ENCODE results near the gene FLYWCH1. TPM values are rescaled to one million over a fixed set of nuclear protein-coding genes. Genes with fewer than 3 reads are reported as not detected.
"Not testable (repeated sequence)": the region's sequence is repeated elsewhere in the genome, so short reads cannot be mapped to it uniquely, and the experiment has no call there.

FLYWCH1 gene
- polyA plus RNA-seq, 4 donors: 19.3 to 40.9 (median 25.4) TPM

DNA sequence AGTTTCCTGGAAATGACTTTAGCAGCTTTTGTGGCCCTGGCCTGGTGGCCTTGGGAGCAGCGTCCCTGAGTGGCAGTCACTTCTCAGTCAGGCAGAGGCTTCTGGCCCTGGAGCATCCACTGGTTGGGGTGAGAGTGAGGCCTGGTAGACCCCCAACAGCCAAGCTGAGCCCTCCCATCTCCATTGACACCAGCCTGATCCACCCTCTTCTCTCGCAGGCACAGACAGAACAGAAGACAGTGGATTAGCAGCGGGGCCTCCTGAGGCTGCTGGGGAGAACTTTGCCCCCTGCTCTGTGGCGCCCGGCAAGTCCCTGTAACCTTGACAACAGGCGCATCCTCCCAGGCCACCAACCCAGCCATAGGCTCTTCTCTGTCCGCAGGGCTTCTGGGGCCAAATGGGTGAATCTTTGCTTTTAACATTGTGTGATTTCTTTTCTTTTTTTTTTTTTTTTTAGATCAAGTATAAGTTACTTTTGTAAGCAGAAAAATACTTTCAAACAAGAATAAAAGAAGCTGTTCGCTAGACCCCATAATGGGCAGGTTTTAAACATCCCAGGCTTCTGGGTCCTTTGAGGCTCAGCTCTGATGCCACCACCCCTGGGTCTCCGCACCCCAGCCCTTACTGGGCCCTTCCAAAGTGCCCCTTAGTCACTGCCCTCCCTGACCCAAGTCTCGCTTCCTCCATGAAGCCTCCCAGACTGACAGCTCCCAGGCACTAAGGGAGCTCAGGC, 12.7 kb upstream of the FLYWCH1 start:
- no peak for DNase-seq (ENCODE audit: low read depth in 4 of 4, low spot score in 2 of 4)

DNA sequence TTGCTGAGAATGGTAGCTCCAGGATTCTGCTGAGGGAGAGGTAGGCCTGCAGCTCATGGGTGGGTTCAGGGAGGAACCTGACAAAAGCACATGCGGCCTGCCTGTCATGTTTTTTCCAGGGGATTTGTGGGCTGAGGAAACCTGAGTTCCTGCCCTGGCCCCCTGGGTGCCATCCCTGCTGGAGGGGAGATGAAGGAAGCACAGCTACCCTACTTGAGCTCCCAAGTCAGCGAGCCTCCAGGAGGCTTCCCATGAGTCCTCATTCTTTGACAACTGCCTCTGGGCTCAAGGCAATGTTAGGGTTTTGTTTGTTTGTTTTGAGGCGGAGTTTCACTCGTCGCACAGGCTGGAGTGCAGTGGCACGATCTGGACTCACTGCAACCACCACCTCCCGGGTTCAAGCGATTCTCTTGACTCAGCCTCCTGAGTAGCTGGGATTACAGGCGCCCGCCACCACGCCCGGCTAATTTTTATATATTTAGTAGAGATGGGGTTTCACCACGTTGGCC, 12.1 kb upstream of the FLYWCH1 start:
- no peak for DNase-seq (ENCODE audit: low read depth in 4 of 4, low spot score in 2 of 4)

DNA sequence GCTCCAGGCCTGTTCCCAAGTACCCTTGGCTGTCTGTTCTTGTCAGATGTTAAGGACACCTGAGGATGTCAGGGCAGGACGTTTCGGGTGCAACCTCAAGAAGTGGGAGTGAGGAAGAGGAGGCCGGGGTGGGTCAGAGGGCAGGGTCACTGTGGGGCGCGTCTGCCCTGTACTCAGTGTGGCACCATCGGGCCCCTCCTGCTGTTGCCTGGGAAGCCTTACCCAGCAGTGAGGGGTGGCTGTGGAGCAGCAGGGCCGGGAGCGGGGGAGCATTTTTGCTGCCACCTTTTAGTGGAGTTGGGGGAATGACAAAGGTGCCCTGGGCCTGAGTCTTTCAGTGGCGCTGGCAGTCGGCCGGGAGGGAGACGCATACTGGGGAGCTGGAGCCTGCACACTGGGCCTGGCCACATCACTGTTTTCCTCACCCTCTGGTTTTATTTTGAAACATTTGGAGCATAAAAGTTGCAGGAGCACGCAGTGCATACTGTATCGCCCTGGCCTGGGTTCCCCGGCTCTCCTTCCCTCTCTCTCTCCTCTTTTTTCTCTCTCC, 11.1 kb upstream of the FLYWCH1 start:
- no peak for DNase-seq (ENCODE audit: low read depth in 4 of 4, low spot score in 2 of 4)

DNA sequence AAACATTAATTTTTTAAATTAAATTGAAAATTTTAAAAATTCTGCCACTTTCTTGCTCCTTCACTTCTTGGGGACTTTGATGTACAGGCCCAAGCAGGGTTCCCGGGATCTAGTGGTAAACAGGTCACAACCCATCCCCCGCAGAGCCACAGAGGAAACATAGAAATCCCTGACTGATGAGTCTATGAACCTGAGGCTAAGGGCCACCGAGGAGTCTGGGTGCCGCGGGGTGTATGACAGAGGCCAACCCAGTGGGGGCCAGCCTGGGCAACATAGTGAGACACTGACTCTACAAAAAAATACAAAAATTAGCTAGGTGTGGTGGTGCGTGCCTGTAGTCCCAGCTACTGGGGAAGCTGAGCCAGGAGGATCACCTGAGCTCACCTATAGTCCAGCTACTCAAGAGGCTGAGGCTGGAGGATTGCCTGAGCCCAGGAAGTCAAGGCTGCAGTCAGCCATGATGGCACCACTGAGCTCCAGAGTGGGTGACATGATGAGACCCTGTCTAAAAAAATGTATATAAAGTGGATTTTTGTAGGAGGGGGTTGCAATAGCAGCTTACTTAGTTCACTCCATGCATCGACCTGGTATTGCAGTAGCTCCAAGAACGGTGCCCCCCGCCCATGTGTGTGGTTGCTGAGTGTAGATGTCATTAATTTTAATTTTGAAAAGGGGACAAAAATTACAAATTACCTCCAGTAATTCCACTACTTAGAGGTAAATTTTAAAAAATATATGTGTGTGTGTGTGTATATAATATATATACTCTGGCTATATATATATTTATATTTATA, 9.2 kb upstream of the FLYWCH1 start:
- no peak for DNase-seq (ENCODE audit: low read depth in 4 of 4, low spot score in 2 of 4)

DNA sequence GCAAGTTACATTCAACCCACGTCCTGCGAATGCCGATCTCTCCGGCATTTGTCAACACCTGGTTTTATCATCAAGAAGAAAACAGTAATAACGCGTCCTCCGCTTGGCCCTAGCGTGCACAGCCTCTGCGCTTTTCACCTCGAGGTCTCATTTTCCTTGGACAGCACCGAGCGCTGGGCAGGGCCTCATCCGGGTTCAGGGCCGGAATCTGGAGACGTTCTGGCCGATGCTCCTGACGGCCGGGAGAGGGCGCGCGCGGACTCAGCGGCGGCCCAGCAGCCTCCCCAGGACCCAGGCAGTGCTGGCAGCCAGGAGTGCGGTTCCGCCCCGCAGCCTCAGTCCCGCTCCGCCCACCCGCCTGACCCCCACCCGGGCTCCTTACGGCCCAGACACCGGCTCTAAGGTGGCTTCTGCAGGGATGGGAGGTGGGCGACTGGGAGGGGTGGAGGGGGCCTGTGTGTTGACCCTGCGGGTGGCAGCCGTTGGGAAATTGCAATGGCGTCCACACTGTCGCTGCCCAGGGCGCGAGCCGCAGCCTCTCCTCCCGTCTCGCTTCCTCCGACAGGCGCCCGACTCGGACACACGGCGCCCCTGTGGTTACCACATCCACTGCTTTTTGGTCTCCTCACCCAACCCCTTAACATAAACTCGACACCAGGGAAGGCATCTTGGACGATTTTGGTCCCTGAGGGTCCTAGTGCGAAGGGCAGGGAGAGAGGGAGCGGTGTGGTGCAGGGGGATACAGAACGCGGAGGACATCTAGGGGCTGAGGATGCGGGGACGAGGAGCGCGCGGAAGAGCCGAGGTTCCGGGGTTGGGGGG, 7.4 kb upstream of the FLYWCH1 start:
- DNase-seq (ENCODE audit: low read depth in 4 of 4, low spot score in 2 of 4): peak in 2 of 4 donors; percentile 70 to 76

DNA sequence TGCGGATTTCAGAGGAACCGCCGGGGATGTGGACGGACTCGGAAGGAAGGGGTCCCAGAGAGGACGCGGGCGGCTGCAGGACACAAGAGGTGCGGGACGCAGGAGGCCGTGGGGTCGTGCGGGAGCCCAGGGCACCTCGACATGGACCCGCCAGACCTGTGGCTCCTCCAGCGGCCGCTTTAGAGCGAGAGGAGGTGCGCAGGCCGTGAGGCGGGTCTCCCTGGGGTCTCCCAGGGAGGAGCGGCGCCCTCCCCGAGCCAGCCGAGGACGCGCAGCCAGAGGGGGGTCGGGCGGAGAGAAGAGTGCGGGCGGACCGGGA, 6.8 kb upstream of the FLYWCH1 start:
- DNase-seq (ENCODE audit: low read depth in 4 of 4, low spot score in 2 of 4): no peak

DNA sequence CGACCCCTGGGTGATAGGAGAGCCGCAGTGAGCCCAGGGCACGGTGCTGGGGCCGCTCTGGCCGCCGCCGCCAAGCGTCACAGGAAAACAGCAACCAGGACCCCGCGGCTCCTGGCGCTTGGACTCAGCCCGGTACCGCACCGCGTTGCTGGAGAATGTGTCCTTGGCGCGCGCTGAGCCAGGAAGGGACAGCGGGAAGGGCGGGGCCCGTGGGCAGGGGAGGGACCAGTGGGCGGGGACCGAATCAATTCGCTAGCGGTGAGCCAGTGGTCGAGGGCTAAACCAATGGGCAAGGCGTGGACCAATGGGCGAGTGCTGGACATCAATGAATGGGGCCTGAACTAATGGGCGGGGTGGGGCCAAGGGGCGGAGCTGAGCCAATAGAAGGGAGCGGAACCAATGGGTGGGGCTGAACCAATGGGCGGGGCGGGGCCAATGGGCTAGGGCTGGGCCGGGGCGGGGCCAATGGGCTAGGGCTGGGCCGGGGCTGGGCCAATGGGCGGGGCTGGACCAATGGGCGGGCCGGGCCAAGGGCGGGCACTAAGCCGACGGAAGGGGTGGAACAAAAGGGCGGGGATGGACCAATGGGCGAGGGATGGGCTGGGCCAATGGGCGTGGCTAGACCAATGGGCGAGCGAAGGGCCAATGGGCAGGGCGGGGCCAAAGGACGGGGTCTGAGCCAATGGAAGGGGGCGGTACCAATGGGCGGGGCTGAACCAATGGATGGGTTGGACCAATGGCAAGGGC, 6.3 kb upstream of the FLYWCH1 start:
- DNase-seq (ENCODE audit: low read depth in 4 of 4, low spot score in 2 of 4): peak in 3 of 4 donors; percentile 77 to 91 (median 82)

DNA sequence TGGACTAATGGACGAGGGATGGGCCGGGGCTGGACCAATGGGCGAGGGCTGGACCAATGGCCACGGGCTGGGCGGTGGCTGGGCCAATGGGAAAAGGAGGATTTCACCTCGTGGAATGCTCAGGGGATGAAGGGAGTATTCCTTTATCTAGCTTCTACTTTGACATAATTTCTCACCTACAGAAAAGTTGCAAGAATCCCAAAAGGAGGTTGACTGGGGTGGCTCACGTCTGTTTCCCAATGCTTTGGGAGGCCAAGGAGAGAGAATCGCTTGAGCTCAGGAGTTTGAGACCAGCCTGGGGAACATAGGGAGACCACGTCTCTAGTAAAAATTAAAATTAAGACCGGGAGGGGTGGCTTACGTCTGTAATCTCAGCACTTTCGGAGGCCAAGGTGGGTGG, 5.7 kb upstream of the FLYWCH1 start:
- DNase-seq (ENCODE audit: low read depth in 4 of 4, low spot score in 2 of 4): no peak

DNA sequence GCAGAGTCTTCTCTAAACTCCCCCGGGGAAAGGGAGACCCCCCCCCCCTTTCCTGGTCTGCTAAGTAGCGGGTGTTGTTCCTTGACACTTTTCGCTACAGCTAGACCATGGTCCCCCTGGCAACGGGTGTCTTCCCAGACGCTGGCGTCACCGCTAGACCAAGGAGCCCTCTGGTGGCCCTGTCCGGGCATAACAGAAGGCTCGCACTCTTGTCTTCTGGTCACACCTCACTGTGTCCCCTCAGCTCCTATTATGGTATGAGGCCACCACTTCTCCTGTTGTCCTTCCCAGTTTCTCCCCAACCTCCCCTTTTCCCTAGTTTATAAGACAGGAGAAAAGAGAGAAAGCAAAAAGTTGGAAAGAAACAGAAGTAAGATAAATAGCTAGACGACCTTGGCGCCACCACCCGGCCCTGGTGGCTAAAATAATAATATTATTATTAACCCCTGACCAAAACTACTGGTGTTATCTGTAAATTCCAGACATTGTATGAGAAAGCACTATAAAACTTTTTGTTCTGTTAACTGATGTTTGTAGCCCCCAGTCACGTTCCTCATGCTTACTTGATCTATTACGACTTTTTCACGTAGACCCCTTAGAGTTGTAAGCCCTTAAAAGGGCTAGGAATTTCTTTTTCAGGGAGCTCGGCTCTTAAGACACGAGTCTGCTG, 4.5 kb upstream of the FLYWCH1 start:
- not testable (repeated sequence) for DNase-seq (ENCODE audit: low read depth in 4 of 4, low spot score in 2 of 4)

DNA sequence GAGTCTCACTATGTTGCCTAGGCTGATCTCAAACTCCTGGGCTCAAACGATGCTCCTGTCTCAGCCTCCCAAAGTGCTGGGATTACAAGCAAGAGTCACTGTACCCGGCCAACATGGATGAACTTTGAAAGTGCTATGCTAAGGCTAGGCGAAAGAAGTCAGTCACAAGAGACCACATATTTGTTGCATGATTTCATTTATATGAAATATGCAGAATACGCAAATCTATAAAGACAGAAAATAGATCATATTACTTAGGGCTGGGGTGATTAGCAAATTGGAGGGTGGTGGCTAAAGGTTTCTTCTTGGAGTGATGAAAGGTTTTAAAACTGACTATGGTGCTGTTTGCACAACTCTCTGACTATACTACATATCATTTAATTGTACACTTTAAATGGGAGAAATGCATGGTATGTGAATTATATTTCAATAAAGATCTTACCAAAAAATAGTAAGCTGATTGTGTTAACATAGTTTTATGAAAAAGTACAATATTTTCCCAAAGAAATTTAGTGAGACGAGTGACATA, 1.2 kb upstream of the FLYWCH1 start:
- no peak for DNase-seq (ENCODE audit: low read depth in 4 of 4, low spot score in 2 of 4)

DNA sequence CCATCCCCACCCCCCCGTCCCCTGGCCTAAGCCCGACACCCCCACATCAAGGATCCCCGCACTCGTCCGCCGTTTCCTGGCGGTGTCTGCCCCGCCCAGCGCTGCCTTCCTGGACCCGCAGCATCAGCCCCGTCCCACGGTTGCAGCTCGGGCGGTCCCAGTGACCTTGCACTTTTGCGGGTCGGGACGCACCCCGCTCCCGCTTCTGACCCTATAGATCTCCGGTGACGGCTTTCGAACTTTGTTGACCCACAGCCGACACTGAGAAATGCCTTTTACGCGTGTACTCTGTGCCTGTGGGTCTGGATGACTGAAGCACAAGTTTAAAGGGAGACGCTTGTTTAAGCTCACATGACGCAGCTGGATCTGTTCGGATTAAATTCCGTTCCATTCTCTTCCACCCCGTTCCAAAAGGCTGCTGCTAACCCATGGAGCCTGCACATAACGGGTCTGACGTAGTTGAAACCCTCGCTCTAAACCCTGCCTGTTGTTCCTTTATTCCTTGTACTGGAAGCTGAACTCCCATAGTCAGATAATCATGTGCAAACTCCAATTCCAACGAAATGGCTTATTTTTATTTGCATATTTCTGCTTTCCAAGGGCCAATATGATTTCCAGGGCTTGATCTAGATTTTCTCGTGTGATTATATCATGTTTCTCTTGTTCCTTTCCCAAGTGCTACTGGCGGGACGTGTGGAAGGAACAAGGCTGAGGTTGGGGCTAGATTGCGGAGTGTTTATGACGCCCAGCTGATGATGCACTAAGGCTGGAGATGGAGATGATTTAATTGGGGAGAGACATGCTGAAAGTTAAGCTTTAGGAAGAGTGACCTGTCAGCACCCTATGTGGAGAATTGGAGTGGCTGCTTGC, 834 bp downstream of the FLYWCH1 start:
- DNase-seq (ENCODE audit: low read depth in 4 of 4, low spot score in 2 of 4): peak in 3 of 4 donors; percentile 41 to 51 (median 42)

DNA sequence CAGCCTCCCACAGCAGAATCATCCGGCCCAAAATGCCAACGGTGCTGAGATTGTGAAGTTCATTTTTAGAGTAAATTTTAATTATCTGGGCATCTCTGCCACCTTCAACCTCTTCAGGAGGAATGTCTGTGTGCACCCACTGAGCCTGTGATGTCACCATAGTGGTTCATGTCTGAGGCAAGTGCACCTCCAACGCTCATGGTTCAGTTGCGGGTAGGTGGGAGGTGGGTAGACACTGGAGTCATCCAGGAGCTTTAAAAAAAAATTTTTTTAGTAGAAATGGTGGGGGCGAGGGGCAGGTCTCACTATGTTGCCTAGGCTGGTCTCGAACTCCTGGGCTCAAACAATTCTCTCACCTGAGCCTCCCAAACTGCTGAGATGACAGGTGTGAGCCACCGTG, 1.9 kb downstream of the FLYWCH1 start:
- DNase-seq (ENCODE audit: low read depth in 4 of 4, low spot score in 2 of 4): no peak

DNA sequence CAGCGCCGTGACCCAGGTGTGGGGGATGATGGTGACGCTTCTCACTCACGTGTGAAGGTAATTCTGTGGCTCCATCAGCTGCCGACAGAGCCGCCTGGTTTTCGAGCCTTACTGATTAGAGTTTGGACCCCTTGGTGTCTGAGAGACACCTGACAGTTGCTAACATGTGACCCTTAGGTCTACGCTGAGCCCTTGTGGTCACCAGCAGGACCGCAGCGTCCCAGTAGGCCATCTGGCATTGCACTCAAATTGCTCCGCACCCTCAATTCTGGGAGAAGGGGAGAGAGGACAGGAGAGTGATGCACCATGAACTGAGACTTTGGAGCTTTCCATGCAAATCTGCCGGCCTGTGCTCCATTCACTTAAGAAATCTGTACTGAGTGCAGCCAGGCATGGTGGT, 2.5 kb downstream of the FLYWCH1 start:
- no peak for DNase-seq (ENCODE audit: low read depth in 4 of 4, low spot score in 2 of 4)

DNA sequence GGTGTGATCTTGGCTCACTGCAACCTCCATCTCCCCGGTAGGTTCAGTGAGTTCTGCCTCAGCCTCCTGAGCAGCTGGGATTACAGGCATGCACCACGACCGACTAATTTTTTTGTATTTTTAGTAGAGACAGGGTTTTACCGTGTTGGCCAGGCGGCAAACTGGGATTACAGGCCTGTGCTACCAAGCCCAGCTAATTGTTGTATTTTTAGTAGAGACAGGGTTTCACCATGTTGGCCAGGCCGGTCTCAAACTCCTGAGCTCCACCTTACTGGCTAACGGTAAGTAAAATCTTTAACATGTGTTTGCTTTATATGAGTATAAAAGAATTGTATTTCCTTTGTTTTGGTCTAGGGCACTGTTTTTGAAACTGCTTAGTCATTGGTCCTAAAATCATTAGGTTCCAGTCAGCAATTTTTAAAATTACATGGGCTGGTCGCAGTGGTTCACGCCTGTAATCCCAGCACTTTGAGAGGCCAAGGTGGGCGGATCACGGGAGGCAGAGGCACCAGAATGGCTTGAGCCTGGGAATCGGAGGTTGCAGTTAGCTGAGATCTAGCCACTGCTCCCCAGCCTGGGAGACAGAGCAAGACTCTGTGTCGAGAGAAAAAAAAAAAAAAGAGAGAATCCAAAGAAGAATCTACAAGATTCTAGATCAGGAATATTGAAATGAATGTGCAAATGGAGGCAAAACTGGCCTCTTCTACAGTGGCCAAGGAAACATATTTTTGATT, 3.6 kb downstream of the FLYWCH1 start:
- no peak for DNase-seq (ENCODE audit: low read depth in 4 of 4, low spot score in 2 of 4)

DNA sequence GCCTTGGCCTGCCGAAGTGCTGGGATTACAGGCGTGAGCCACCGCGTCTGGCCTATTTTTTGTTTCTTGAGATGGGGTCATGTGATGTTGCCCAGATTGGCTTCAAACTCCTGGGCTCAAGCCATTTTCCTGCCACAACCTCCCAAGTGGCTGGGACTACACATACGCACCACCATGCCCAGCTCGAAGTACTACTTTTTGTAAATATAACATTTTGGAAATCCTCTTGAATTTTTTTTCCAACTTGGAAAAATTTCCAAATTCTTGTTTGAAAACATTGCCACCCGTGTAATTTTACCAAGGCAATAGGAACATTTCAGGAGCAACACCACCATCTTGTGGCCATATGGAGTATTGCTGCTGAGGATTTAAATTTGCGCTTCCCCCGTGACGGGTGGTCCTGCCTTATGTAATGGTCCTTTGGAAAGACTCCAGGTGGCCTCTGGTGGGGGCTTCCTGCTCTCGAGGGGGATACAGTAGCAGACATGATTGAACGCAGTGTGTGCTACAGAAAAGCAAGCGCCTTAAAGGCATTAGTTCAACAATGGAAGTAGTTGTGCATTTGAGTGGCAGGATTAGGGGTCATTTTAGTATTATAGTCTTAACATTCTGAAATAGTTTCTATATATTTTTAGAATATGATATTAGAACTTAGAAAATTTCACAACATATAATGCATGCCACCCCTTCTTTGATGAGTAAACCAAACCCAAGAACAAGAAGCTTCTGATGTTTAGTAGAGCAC, 8.0 kb downstream of the FLYWCH1 start:
- DNase-seq (ENCODE audit: low read depth in 4 of 4, low spot score in 2 of 4): peak in 3 of 4 donors; percentile 50 to 73 (median 50)

DNA sequence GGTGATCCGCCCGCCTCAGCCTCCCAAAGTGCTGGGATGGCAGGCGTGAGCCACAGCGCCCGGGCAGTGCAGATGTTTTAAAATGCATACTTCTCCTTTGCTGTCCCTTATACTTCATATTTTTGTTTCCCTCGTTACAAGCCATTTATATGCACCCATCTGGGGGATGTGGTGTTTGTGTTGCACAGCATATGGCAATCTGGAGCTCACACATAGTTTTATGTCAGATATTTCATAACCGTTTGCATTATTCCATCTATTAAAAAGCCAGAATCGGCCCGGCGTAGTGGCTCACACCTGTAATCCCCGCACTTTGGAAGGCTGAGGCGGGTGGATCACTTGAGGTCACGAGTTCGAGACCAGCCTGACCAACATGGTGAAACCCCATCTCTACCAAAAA, 11.8 kb downstream of the FLYWCH1 start:
- DNase-seq (ENCODE audit: low read depth in 4 of 4, low spot score in 2 of 4): no peak

Measured in left renal cortex interstitium (tissue), 4 donors.